Left lobe of liver (tissue), 2 donors: Measurements from ENCODE around the gene PTK7. TPM values are rescaled to one million over a fixed set of nuclear protein-coding genes. Genes with fewer than 3 reads are reported as not detected.
A peak's percentile ranks its signal among the peaks of the same experiment; 100 is the strongest.

ENCODE experiments used
- ATAC-seq: fragments of 200-7000 bp; cut with Tn5 transposase; one replicate; pipeline ENCODE4 v1.9.1; 2020; ENCODE audit warnings: mild to moderate bottlenecking, moderate library complexity
- DNase-seq: peaks from one replicate; pipeline ENCODE4 v3.0.0-alpha.2; 2020; ENCODE audit warnings: low spot score
- total RNA-seq: library from RNA; stranded (reverse); gene quantifications from one replicate; pipeline ENCODE4 v1.2.1, GENCODE V29; 2021
- donor health status: DM: no; HTN: no; CAD: no; lungs with moderate emphysema.
- donor health status: DM: no; HTN: yes; CAD: no.

The PTK7 gene
- total RNA-seq, 1 donor from 2014 or later: 1.3 TPM

- ATAC-seq (no peak), DNase-seq (no peak)
These were observed 6.9 kb downstream of the PTK7 start for GRCh38 chr6:43082806-43083655.

GRCh38 chr6:43086022-43086658 is 10.0 kb downstream of the PTK7 start:
- DNase-seq (no peak), ATAC-seq (no peak)

GRCh38 chr6:43088654-43089056 is 12.5 kb downstream of the PTK7 start:
- no peak for DNase-seq
- no peak for ATAC-seq

- ATAC-seq (no peak), DNase-seq (no peak)
These were observed 13.4 kb downstream of the PTK7 start for GRCh38 chr6:43089467-43089866.

GRCh38 chr6:43089874-43090558 is 13.9 kb downstream of the PTK7 start:
- ATAC-seq: no peak
- no peak for DNase-seq

GRCh38 chr6:43090559-43090956 is 14.4 kb downstream of the PTK7 start:
- no peak for DNase-seq
- ATAC-seq: no peak

- no peak for ATAC-seq
- no peak for DNase-seq
These were observed 14.9 kb downstream of the PTK7 start for GRCh38 chr6:43091020-43091419.

- DNase-seq (no peak), ATAC-seq (no peak)
These were observed 15.4 kb downstream of the PTK7 start for GRCh38 chr6:43091436-43091991.

GRCh38 chr6:43092635-43093034 is 16.5 kb downstream of the PTK7 start:
- ATAC-seq (no peak), DNase-seq (no peak)

- ATAC-seq (peak; percentile 90), DNase-seq (no peak)
These were observed 17.5 kb downstream of the PTK7 start for GRCh38 chr6:43093436-43094289.

GRCh38 chr6:43095939-43096338 is 19.8 kb downstream of the PTK7 start:
- DNase-seq (no peak), ATAC-seq (no peak)

GRCh38 chr6:43096451-43097097 is 20.5 kb downstream of the PTK7 start:
- ATAC-seq: no peak
- no peak for DNase-seq

GRCh38 chr6:43097098-43097489 is 21.0 kb downstream of the PTK7 start:
- DNase-seq (no peak), ATAC-seq (no peak)

GRCh38 chr6:43097502-43097901 is 21.4 kb downstream of the PTK7 start:
- ATAC-seq (no peak), DNase-seq (no peak)

- DNase-seq (no peak), ATAC-seq (no peak)
These were observed 25.4 kb downstream of the PTK7 start for GRCh38 chr6:43101497-43101896.

- ATAC-seq (no peak), DNase-seq (no peak)
These were observed 27.3 kb downstream of the PTK7 start for GRCh38 chr6:43103253-43103876.

GRCh38 chr6:43105538-43106222 is 29.6 kb downstream of the PTK7 start:
- ATAC-seq: no peak

GRCh38 chr6:43107344-43108062 is 31.4 kb downstream of the PTK7 start:
- DNase-seq (no peak), ATAC-seq (no peak)

More at GRCh38 chr6:43105538-43106222, 29.6 kb downstream of the PTK7 start:
- no peak for DNase-seq
